Lower leg skin (tissue), 4 donors: ENCODE data around the gene AMOTL1. TPM values are rescaled to one million over a fixed set of nuclear protein-coding genes. Genes with fewer than 3 reads are reported as not detected.

Experiments
- DNase-seq, 2 donors: peaks; one replicate each; pipeline ENCODE4 v3.0.0-alpha.2; 2019; ENCODE audit warnings: low spot score in 2 of 2
- H3K4me3 ChIP-seq: fragments of 200-600 bp; sonication (generic); 2 replicates; pipeline ENCODE4 v1.5.1; 2017; ENCODE audit warnings: mild to moderate bottlenecking, low read depth; ENCODE audit not compliant: poor library complexity, severe bottlenecking
- CTCF ChIP-seq, 3 donors: fragments of 450-650 bp; IDR thresholded peaks; one replicate each; pipeline ENCODE4 v1.5.1; 2016; ENCODE audit warnings: antibody characterized with exemption in 3 of 3, mild to moderate bottlenecking in 3 of 3, moderate library complexity in 2 of 3
- POLR2A ChIP-seq, 2 donors: fragments of 450-650 bp; IDR thresholded peaks; one replicate each; pipeline ENCODE4 v1.6.1; 2016 to 2017; ENCODE audit warnings: antibody characterized with exemption in 2 of 2, mild to moderate bottlenecking in 1 of 2, moderate library complexity in 1 of 2
- WGBS, 2 donors: methylation state at CpG; one replicate each; pipeline ENCODE4 v1.1.5; 2018; 5-methylcytosine and 5-hydroxymethylcytosine counted together
- intact Hi-C: fragments of 100-400 bp; cut with DNase I; formaldehyde crosslinking; loops from one replicate; pipeline ENCODE4 v1.15.0; 2023; ENCODE audit warnings: low total_unique reads
- total RNA-seq, 4 donors: library from RNA; depleted of rRNA; stranded (reverse); fragments of >200 nt; gene quantifications; one replicate each; pipeline ENCODE4 v1.1.0, GENCODE V29; 2016

Gene AMOTL1
- total RNA-seq, 4 donors from 2014 or later = 45.3 to 72.0 (median 64.8) TPM

- TF ChIP-seq POLR2A (IDR thresholded peaks at IDR 0.05) = no peak
- TF ChIP-seq CTCF (IDR thresholded peaks at IDR 0.05) = peak in 1 of 3 donors; percentile 28
- H3K4me3 ChIP-seq = no peak overlapping the region
- 56 to 64% methylated on average over 10 of the region's 10 CpGs for WGBS, 2 donors
- no peak for DNase-seq
- intact Hi-C loops = no loop called here
Measured at GRCh38 chr11:94786264-94787126, 18.3 kb downstream of the AMOTL1 start.

GRCh38 chr11:94787801-94788200 lies 19.6 kb downstream of the AMOTL1 start:
- intact Hi-C loops = no loop called here
- TF ChIP-seq POLR2A (IDR thresholded peaks at IDR 0.05) = no peak
- no peak for TF ChIP-seq CTCF (IDR thresholded peaks at IDR 0.05)
- no peak overlapping the region for H3K4me3 ChIP-seq
- WGBS, 2 donors = 57 to 70% methylated on average over 5 of the region's 5 CpGs
- no peak for DNase-seq

- intact Hi-C loops = no loop called here
- no peak overlapping the region for H3K4me3 ChIP-seq
- WGBS, 2 donors = 51 to 54% methylated on average over 5 of the region's 5 CpGs
- DNase-seq = no peak
- TF ChIP-seq POLR2A (IDR thresholded peaks at IDR 0.05) = no peak
- no peak for TF ChIP-seq CTCF (IDR thresholded peaks at IDR 0.05)
Measured at GRCh38 chr11:94788396-94788795, 20.2 kb downstream of the AMOTL1 start.

- no peak for DNase-seq
- H3K4me3 ChIP-seq = no peak overlapping the region
- TF ChIP-seq POLR2A (IDR thresholded peaks at IDR 0.05) (no peak), CTCF (IDR thresholded peaks at IDR 0.05) (no peak)
- WGBS, 2 donors = 79 to 80% methylated on average over 3 of the region's 3 CpGs
- intact Hi-C loops = no loop called here
Measured at GRCh38 chr11:94790197-94790596, 22.0 kb downstream of the AMOTL1 start.

GRCh38 chr11:94790661-94791180 lies 22.6 kb downstream of the AMOTL1 start:
- intact Hi-C loops = no loop called here
- no peak for DNase-seq
- H3K4me3 ChIP-seq = no peak overlapping the region
- WGBS, 2 donors = 60 to 63% methylated on average over 6 of the region's 6 CpGs
- TF ChIP-seq POLR2A (IDR thresholded peaks at IDR 0.05) = no peak
- TF ChIP-seq CTCF (IDR thresholded peaks at IDR 0.05) = no peak
